Tibial nerve (tissue), 4 donors: ENCODE data around the gene KCNJ15. TPM values are rescaled to one million over a fixed set of nuclear protein-coding genes. Genes with fewer than 3 reads are reported as not detected.

Source experiments
- DNase-seq, 2 donors: peaks; one replicate each; pipeline ENCODE4 v3.0.0-alpha.2; 2019; ENCODE audit warnings: low spot score in 2 of 2
- H3K27ac ChIP-seq, 4 donors: fragments of 200-600 bp; sonication (generic) in 3 of 4; one replicate each; pipeline ENCODE4 v1.5.1; 2017 to 2019; ENCODE audit warnings: mild to moderate bottlenecking in 1 of 4
- H3K27me3 ChIP-seq, 2 donors: fragments of 200-600 bp; sonication (generic) in 1 of 2; one replicate each; pipeline versions ENCODE4 v1.5.1 to v1.6.0; 2017 to 2019
- H3K36me3 ChIP-seq, 3 donors: fragments of 200-600 bp; sonication (generic); one replicate each; pipeline ENCODE4 v1.5.1; 2018 to 2019
- H3K4me1 ChIP-seq, 4 donors: fragments of 200-600 bp; sonication (generic) in 3 of 4; one replicate each; pipeline ENCODE4 v1.5.1; 2017 to 2019
- H3K4me3 ChIP-seq, 4 donors: fragments of 200-600 bp; sonication (generic) in 3 of 4; one replicate each; pipeline ENCODE4 v1.5.1; 2017 to 2019; ENCODE audit warnings: mild to moderate bottlenecking in 1 of 4, moderate library complexity in 1 of 4
- H3K9me3 ChIP-seq, 4 donors: fragments of 200-600 bp; sonication (generic) in 3 of 4; one replicate each; pipeline ENCODE4 v1.5.1; 2017 to 2019
- CTCF ChIP-seq, 5 experiments: fragments of 200-600 bp in 3 of 5; fragments of 450-650 bp in 2 of 5; sonication (generic) in 3 of 5; IDR thresholded peaks; one replicate each; pipeline ENCODE4 v1.5.1; 2016 to 2019; ENCODE audit warnings: antibody characterized with exemption in 5 of 5, mild to moderate bottlenecking in 3 of 5, moderate library complexity in 2 of 5
- EP300 ChIP-seq, 2 donors: sonication (generic); formaldehyde crosslinking; IDR thresholded peaks; one replicate each; pipeline ENCODE4 v1.6.1; 2017; ENCODE audit warnings: antibody characterized with exemption in 2 of 2, mild to moderate bottlenecking in 1 of 2
- POLR2A ChIP-seq, 2 donors: fragments of 450-650 bp; IDR thresholded peaks; one replicate each; pipeline ENCODE4 v1.6.1; 2017; ENCODE audit warnings: antibody characterized with exemption in 2 of 2, mild to moderate bottlenecking in 2 of 2, moderate library complexity in 2 of 2
- WGBS, 2 donors: methylation state at CpG; one replicate each; pipeline ENCODE4 v1.1.5; 2018; 5-methylcytosine and 5-hydroxymethylcytosine counted together
- total RNA-seq, 4 donors: library from RNA; depleted of rRNA; stranded (reverse); fragments of >200 nt; gene quantifications; one replicate each; pipeline ENCODE4 v1.1.0, GENCODE V29; 2016

KCNJ15 gene
- total RNA-seq, 4 donors from 2014 or later: 0.39 to 2.4 (median 0.43) TPM

GRCh38 chr21:38284216-38284615, 27.4 kb downstream of the KCNJ15 start:
- Histone ChIP-seq H3K9me3 (peaks cover 0 to 2% (median 0%) of the 10 kb centered on the region in 4 donors), H3K27ac (no peak overlapping the region), H3K4me1 (peaks cover 0 to 3% (median 0%) of the 10 kb centered on the region in 4 donors), H3K27me3 (no peaks in the 10 kb centered on the region), H3K4me3 (no peak overlapping the region), H3K36me3 (no peaks in the 10 kb centered on the region)
- no peak for TF ChIP-seq CTCF (IDR thresholded peaks at IDR 0.05)
- no peak for TF ChIP-seq EP300 (IDR thresholded peaks at IDR 0.05)
- TF ChIP-seq POLR2A (IDR thresholded peaks at IDR 0.05): no peak
- no peak for DNase-seq
- WGBS, 2 donors: 93 to 95% methylated on average over 6 of the region's 6 CpGs

GRCh38 chr21:38286739-38287471, 30.1 kb downstream of the KCNJ15 start:
- no peak overlapping the region for H3K4me3 ChIP-seq
- 68 to 70% methylated on average over 3 of the region's 3 CpGs for WGBS, 2 donors
- no peaks in the 10 kb centered on the region for H3K9me3 ChIP-seq
- TF ChIP-seq EP300 (IDR thresholded peaks at IDR 0.05) (no peak), POLR2A (IDR thresholded peaks at IDR 0.05) (no peak), CTCF (IDR thresholded peaks at IDR 0.05) (no peak)
- peaks cover 0 to 6% (median 0%) of the 10 kb centered on the region in 4 donors for H3K4me1 ChIP-seq
- no peak overlapping the region for H3K27ac ChIP-seq
- no peaks in the 10 kb centered on the region for H3K27me3 ChIP-seq
- no peaks in the 10 kb centered on the region for H3K36me3 ChIP-seq
- DNase-seq: no peak

- 77 to 79% methylated on average over 1 of the region's 1 CpG for WGBS, 2 donors
- H3K27me3 ChIP-seq: no peaks in the 10 kb centered on the region
- H3K9me3 ChIP-seq: no peaks in the 10 kb centered on the region
- H3K36me3 ChIP-seq: no peaks in the 10 kb centered on the region
- DNase-seq: no peak
- TF ChIP-seq EP300 (IDR thresholded peaks at IDR 0.05) (no peak), CTCF (IDR thresholded peaks at IDR 0.05) (no peak), POLR2A (IDR thresholded peaks at IDR 0.05) (no peak)
- H3K4me3 ChIP-seq: no peak overlapping the region
- H3K27ac ChIP-seq: no peak overlapping the region
- peaks cover 0 to 6% (median 0%) of the 10 kb centered on the region in 4 donors for H3K4me1 ChIP-seq
Observed at GRCh38 chr21:38287476-38287875, 30.7 kb downstream of the KCNJ15 start.

GRCh38 chr21:38289705-38290485, 33.1 kb downstream of the KCNJ15 start:
- peak overlapping the region in 1 of 4 donors; percentile 17 for H3K27ac ChIP-seq
- no peaks in the 10 kb centered on the region for H3K9me3 ChIP-seq
- peaks cover 0 to 3% (median 0%) of the 10 kb centered on the region in 4 donors for H3K4me1 ChIP-seq
- no peak for TF ChIP-seq POLR2A (IDR thresholded peaks at IDR 0.05)
- TF ChIP-seq CTCF (IDR thresholded peaks at IDR 0.05): peak in 1 of 5 experiments; percentile 11
- TF ChIP-seq EP300 (IDR thresholded peaks at IDR 0.05): peak in 1 of 2 donors; percentile 75
- H3K36me3 ChIP-seq: no peaks in the 10 kb centered on the region
- no peaks in the 10 kb centered on the region for H3K27me3 ChIP-seq
- 59 to 60% methylated on average over 14 of the region's 14 CpGs for whole genome bisulfite sequencing, 2 donors
- no peak overlapping the region for H3K4me3 ChIP-seq
- DNase-seq: peak in 1 of 2 donors; percentile 38

- DNase-seq: no peak
- Histone ChIP-seq H3K4me3 (no peak overlapping the region), H3K27me3 (no peaks in the 10 kb centered on the region), H3K4me1 (peaks cover 0 to 3% (median 0%) of the 10 kb centered on the region in 4 donors), H3K9me3 (no peaks in the 10 kb centered on the region), H3K36me3 (no peaks in the 10 kb centered on the region), H3K27ac (no peak overlapping the region)
- TF ChIP-seq POLR2A (IDR thresholded peaks at IDR 0.05) (no peak), CTCF (IDR thresholded peaks at IDR 0.05) (no peak), EP300 (IDR thresholded peaks at IDR 0.05) (no peak)
- WGBS, 2 donors: 52 to 64% methylated on average over 3 of the region's 3 CpGs
Observed at GRCh38 chr21:38290809-38291208, 34.0 kb downstream of the KCNJ15 start.
